ENCODE data around the gene GKN2.

- TF ChIP-seq CTCF (IDR thresholded peaks at IDR 0.05) (no peak), POLR2A (IDR thresholded peaks at IDR 0.05) (no peak), POLR2AphosphoS5 (IDR thresholded peaks at IDR 0.05) (no peak)
Measured at GRCh38 chr2:68975844-68976243, 23.2 kb upstream of the GKN2 start.
